PFSK-1 (cell line): ENCODE results near the gene EEPD1.

Experiments used
- POLR2AphosphoS5 ChIP-seq: IDR thresholded peaks from 2 replicates; pipeline ENCODE4 v1.6.1; 2012; ENCODE audit warnings: low read depth, mild to moderate bottlenecking, control low read depth, low read length, moderate library complexity
- SIN3A ChIP-seq: IDR thresholded peaks from 2 replicates; pipeline ENCODE4 v1.6.1; 2012; ENCODE audit warnings: mild to moderate bottlenecking, low read length, moderate library complexity, borderline replicate concordance; ENCODE audit not compliant: insufficient read depth
- TAF1 ChIP-seq: IDR thresholded peaks from 2 replicates; pipeline ENCODE4 v1.6.1; 2012; ENCODE audit warnings: low read length, control low read depth, borderline replicate concordance; ENCODE audit not compliant: insufficient read depth
- TF ChIP-seq, protein P1 (sequence below), 2 experiments: IDR thresholded peaks; 2 replicates each; pipeline versions ENCODE4 v1.6.1 to v1.8.0; 2011 to 2012; ENCODE audit warnings: low read depth in 2 of 2, low read length in 2 of 2, control low read depth in 1 of 2, inconsistent platforms in 1 of 2, mild to moderate bottlenecking in 1 of 2, moderate library complexity in 1 of 2; ENCODE audit not compliant: insufficient read depth in 1 of 2

DNA sequence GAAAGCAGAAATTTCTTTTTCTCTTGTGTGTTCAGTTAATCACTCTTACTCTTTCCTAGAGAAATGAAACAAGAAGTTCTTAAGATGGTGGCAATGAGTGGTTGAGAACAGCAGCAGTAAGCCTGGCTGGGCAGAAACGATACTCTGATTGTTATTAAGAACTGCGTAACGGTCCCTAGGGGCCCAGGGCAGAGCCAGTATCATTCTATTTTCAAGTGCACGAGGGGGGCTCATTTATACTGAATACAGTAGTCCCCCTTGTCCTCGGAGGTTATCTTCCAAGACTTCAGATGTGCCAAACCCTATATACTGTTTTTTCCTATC, 64.9 kb downstream of the EEPD1 start:
- TF ChIP-seq, protein P1, sequence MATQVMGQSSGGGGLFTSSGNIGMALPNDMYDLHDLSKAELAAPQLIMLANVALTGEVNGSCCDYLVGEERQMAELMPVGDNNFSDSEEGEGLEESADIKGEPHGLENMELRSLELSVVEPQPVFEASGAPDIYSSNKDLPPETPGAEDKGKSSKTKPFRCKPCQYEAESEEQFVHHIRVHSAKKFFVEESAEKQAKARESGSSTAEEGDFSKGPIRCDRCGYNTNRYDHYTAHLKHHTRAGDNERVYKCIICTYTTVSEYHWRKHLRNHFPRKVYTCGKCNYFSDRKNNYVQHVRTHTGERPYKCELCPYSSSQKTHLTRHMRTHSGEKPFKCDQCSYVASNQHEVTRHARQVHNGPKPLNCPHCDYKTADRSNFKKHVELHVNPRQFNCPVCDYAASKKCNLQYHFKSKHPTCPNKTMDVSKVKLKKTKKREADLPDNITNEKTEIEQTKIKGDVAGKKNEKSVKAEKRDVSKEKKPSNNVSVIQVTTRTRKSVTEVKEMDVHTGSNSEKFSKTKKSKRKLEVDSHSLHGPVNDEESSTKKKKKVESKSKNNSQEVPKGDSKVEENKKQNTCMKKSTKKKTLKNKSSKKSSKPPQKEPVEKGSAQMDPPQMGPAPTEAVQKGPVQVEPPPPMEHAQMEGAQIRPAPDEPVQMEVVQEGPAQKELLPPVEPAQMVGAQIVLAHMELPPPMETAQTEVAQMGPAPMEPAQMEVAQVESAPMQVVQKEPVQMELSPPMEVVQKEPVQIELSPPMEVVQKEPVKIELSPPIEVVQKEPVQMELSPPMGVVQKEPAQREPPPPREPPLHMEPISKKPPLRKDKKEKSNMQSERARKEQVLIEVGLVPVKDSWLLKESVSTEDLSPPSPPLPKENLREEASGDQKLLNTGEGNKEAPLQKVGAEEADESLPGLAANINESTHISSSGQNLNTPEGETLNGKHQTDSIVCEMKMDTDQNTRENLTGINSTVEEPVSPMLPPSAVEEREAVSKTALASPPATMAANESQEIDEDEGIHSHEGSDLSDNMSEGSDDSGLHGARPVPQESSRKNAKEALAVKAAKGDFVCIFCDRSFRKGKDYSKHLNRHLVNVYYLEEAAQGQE (IDR thresholded peaks at IDR 0.05; ENCODE audit: insufficient read depth in 1 of 2, low read depth in 2 of 2, low read length in 2 of 2): no peak
- no peak for TF ChIP-seq POLR2AphosphoS5
- TF ChIP-seq TAF1: no peak
- no peak for TF ChIP-seq SIN3A
